HepG2 (cell line): Measurements from ENCODE around the gene ATP13A3. TPM values are rescaled to one million over a fixed set of nuclear protein-coding genes. Genes with fewer than 3 reads are reported as not detected.

Experiments
- HDAC2 ChIP-seq: sonication (generic); formaldehyde crosslinking; IDR thresholded peaks from 2 replicates; pipeline ENCODE4 v1.4.0; 2020; ENCODE audit warnings: missing genetic modification reagents
- HIVEP1 ChIP-seq: sonication (generic); formaldehyde crosslinking; IDR thresholded peaks from 2 replicates; pipeline ENCODE4 v1.4.0; 2020; ENCODE audit warnings: mild to moderate bottlenecking, missing genetic modification reagents
- MAX ChIP-seq: IDR thresholded peaks from 2 replicates; pipeline ENCODE4 v1.6.1; 2012; ENCODE audit warnings: inconsistent platforms
- SAP130 ChIP-seq: IDR thresholded peaks from 2 replicates; pipeline ENCODE4 v1.6.1; 2016; ENCODE audit warnings: low read depth
- SP4 ChIP-seq: sonication (generic); formaldehyde crosslinking; IDR thresholded peaks from 2 replicates; pipeline ENCODE4 v1.8.1; 2023; ENCODE audit warnings: mild to moderate bottlenecking, missing genetic modification reagents
- ZFX ChIP-seq: sonication (generic); formaldehyde crosslinking; IDR thresholded peaks from 2 replicates; pipeline ENCODE4 v1.4.0; 2020; ENCODE audit warnings: mild to moderate bottlenecking, low read depth, missing genetic modification reagents, moderate library complexity
- ZNF138 ChIP-seq: sonication (generic); formaldehyde crosslinking; IDR thresholded peaks from 2 replicates; pipeline ENCODE4 v1.5.0; 2020; ENCODE audit warnings: mild to moderate bottlenecking, low read depth, missing genetic modification reagents
- polyA plus RNA-seq, 8 experiments: library from polyadenylated mRNA; depleted of rRNA in 3 of 8; stranded (reverse) in 7 of 8; unstranded in 1 of 8; fragments of >200 nt; fragmentation: Illumina TruSeq in 4 of 8; extraction: Trizol in 4 of 8; gene quantifications; 2 replicates each; pipeline versions ENCODE4 v1.2.1 to v1.2.3, GENCODE V29; 2011 to 2016; ENCODE audit warnings: low read depth in 4 of 8, missing spikeins in 1 of 8, mixed read lengths in 1 of 8; ENCODE audit not compliant: insufficient read depth in 1 of 8
- total RNA-seq, 5 experiments: library from RNA; depleted of rRNA; stranded (reverse); fragments of >200 nt; fragmentation: Illumina TruSeq; extraction: Trizol; gene quantifications; 2 replicates each; pipeline ENCODE4 v1.2.3, GENCODE V29; 2016; ENCODE audit warnings: low read depth in 1 of 5
- TF ChIP-seq, protein P1 (sequence below): IDR thresholded peaks from 2 replicates; pipeline ENCODE4 v1.6.1; 2016; ENCODE audit warnings: missing compliant biosample characterization, missing genetic modification reagents, borderline replicate concordance
- TF ChIP-seq, protein P2 (sequence below), 2 experiments: fragments of 450-650 bp in 1 of 2; sonication (generic) in 1 of 2; formaldehyde crosslinking in 1 of 2; IDR thresholded peaks; 2 replicates each; pipeline versions ENCODE4 v1.6.1 to v1.8.0; 2016 to 2022; ENCODE audit warnings: antibody characterized with exemption in 1 of 2, mild to moderate bottlenecking in 1 of 2, missing genetic modification reagents in 1 of 2
- TF ChIP-seq, protein P3 (sequence below): sonication (generic); formaldehyde crosslinking; conservative IDR thresholded peaks from 2 replicates; pipeline ENCODE4 v1.4.0; 2020; ENCODE audit warnings: mild to moderate bottlenecking, missing genetic modification reagents, moderate library complexity

The ATP13A3 gene
- total and polyA plus RNA-seq, 2 of the 13 experiments (the other 11 are each of a cell fraction or from before 2014, with no cell fraction given) = 44.9 to 80.8 TPM

DNA sequence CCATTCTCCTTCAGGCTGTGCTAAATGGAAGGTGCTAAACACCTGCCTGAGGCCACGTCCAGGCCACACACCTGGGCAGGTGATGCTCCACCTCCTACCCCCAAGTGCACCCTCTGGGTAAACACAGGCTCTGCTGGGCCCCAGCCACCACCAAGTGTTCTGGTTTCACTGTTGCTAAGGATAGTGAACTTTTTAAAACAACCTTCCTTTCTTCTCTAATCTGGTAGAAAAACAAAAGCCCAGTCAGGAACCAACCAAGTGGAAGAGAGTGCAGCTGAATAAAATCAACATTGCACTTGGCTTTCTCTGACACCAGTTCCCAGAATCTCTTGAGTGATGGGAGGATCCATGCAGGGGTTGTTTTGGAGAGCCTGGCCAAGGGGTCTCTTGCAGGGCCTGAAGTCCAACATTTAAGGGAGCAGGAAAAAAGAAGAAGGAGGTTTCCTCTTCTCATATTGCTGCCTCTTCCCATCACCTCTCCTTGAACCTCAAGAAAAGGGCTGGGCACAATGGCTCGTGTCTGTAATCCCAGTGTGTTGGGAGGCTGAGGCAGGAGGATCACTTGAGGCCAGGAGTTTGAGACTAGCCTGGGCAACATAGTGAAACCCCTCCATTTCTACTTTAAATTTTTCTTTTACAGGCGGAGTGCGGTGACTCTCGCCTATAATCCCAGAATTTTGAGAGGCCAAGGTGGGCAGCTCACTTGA is 26.2 kb upstream of the ATP13A3 start (continued):
- peak; percentile 30; the same call in 1 of the 2 replicates for TF ChIP-seq ZFX (CRISPR knock-in tag)
- TF ChIP-seq HDAC2 (CRISPR knock-in tag) = 0 out of 2 replicates have a peak, but pooled peaks have one; percentile 28
- TF ChIP-seq MAX = peak; percentile 34; the same call in 1 of the 2 replicates
- TF ChIP-seq ZNF138 (CRISPR knock-in tag) = no peak
- peak; percentile 69 for TF ChIP-seq SAP130 (CRISPR knock-in tag)
- no peak for TF ChIP-seq SP4 (CRISPR knock-in tag)
- TF ChIP-seq, protein P1, sequence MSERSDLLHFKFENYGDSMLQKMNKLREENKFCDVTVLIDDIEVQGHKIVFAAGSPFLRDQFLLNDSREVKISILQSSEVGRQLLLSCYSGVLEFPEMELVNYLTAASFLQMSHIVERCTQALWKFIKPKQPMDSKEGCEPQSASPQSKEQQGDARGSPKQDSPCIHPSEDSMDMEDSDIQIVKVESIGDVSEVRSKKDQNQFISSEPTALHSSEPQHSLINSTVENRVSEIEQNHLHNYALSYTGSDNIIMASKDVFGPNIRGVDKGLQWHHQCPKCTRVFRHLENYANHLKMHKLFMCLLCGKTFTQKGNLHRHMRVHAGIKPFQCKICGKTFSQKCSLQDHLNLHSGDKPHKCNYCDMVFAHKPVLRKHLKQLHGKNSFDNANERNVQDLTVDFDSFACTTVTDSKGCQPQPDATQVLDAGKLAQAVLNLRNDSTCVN (CRISPR knock-in tag) = no peak
- TF ChIP-seq, protein P2, sequence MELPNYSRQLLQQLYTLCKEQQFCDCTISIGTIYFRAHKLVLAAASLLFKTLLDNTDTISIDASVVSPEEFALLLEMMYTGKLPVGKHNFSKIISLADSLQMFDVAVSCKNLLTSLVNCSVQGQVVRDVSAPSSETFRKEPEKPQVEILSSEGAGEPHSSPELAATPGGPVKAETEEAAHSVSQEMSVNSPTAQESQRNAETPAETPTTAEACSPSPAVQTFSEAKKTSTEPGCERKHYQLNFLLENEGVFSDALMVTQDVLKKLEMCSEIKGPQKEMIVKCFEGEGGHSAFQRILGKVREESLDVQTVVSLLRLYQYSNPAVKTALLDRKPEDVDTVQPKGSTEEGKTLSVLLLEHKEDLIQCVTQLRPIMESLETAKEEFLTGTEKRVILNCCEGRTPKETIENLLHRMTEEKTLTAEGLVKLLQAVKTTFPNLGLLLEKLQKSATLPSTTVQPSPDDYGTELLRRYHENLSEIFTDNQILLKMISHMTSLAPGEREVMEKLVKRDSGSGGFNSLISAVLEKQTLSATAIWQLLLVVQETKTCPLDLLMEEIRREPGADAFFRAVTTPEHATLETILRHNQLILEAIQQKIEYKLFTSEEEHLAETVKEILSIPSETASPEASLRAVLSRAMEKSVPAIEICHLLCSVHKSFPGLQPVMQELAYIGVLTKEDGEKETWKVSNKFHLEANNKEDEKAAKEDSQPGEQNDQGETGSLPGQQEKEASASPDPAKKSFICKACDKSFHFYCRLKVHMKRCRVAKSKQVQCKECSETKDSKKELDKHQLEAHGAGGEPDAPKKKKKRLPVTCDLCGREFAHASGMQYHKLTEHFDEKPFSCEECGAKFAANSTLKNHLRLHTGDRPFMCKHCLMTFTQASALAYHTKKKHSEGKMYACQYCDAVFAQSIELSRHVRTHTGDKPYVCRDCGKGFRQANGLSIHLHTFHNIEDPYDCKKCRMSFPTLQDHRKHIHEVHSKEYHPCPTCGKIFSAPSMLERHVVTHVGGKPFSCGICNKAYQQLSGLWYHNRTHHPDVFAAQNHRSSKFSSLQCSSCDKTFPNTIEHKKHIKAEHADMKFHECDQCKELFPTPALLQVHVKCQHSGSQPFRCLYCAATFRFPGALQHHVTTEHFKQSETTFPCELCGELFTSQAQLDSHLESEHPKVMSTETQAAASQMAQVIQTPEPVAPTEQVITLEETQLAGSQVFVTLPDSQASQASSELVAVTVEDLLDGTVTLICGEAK (IDR thresholded peaks at IDR 0.05) = no peak
- TF ChIP-seq, protein P2 (CRISPR knock-in tag; IDR thresholded peaks at IDR 0.05) = no peak
- TF ChIP-seq, protein P3, sequence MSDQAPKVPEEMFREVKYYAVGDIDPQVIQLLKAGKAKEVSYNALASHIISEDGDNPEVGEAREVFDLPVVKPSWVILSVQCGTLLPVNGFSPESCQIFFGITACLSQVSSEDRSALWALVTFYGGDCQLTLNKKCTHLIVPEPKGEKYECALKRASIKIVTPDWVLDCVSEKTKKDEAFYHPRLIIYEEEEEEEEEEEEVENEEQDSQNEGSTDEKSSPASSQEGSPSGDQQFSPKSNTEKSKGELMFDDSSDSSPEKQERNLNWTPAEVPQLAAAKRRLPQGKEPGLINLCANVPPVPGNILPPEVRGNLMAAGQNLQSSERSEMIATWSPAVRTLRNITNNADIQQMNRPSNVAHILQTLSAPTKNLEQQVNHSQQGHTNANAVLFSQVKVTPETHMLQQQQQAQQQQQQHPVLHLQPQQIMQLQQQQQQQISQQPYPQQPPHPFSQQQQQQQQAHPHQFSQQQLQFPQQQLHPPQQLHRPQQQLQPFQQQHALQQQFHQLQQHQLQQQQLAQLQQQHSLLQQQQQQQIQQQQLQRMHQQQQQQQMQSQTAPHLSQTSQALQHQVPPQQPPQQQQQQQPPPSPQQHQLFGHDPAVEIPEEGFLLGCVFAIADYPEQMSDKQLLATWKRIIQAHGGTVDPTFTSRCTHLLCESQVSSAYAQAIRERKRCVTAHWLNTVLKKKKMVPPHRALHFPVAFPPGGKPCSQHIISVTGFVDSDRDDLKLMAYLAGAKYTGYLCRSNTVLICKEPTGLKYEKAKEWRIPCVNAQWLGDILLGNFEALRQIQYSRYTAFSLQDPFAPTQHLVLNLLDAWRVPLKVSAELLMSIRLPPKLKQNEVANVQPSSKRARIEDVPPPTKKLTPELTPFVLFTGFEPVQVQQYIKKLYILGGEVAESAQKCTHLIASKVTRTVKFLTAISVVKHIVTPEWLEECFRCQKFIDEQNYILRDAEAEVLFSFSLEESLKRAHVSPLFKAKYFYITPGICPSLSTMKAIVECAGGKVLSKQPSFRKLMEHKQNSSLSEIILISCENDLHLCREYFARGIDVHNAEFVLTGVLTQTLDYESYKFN = peak; percentile 84
- TF ChIP-seq HIVEP1 = no peak
